Fibroblast of villous mesenchyme (primary cell): ENCODE measurements around the gene GPM6B. TPM values are rescaled to one million over a fixed set of nuclear protein-coding genes. Genes with fewer than 3 reads are reported as not detected.

ENCODE experiments used
- DNase-seq: peaks from one replicate; pipeline ENCODE4 v3.0.0-alpha.2; 2010; ENCODE audit warnings: low read depth
- H3K4me3 ChIP-seq: 2 replicates; pipeline ENCODE4 v1.5.1; 2011; ENCODE audit warnings: low read depth, mild to moderate bottlenecking, low read length
- total RNA-seq: library from RNA; depleted of rRNA; stranded (reverse); fragments of >200 nt; gene quantifications from 2 replicates; pipeline ENCODE4 v1.2.3, GENCODE V29; 2012
- TF ChIP-seq, protein P1 (sequence below): IDR thresholded peaks from 2 replicates; pipeline ENCODE4 v1.5.1; 2012; ENCODE audit warnings: low read depth, mild to moderate bottlenecking, low read length; ENCODE audit not compliant: insufficient read depth

GPM6B gene
- total RNA-seq, 1 donor, result under 0.01 TPM

GRCh38 chrX:13791145-13791544 is 25.7 kb downstream of the GPM6B start:
- H3K4me3 ChIP-seq, result no peak overlapping the region
- TF ChIP-seq, protein P1, sequence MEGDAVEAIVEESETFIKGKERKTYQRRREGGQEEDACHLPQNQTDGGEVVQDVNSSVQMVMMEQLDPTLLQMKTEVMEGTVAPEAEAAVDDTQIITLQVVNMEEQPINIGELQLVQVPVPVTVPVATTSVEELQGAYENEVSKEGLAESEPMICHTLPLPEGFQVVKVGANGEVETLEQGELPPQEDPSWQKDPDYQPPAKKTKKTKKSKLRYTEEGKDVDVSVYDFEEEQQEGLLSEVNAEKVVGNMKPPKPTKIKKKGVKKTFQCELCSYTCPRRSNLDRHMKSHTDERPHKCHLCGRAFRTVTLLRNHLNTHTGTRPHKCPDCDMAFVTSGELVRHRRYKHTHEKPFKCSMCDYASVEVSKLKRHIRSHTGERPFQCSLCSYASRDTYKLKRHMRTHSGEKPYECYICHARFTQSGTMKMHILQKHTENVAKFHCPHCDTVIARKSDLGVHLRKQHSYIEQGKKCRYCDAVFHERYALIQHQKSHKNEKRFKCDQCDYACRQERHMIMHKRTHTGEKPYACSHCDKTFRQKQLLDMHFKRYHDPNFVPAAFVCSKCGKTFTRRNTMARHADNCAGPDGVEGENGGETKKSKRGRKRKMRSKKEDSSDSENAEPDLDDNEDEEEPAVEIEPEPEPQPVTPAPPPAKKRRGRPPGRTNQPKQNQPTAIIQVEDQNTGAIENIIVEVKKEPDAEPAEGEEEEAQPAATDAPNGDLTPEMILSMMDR, result no peak
- DNase-seq, result no peak

DNA sequence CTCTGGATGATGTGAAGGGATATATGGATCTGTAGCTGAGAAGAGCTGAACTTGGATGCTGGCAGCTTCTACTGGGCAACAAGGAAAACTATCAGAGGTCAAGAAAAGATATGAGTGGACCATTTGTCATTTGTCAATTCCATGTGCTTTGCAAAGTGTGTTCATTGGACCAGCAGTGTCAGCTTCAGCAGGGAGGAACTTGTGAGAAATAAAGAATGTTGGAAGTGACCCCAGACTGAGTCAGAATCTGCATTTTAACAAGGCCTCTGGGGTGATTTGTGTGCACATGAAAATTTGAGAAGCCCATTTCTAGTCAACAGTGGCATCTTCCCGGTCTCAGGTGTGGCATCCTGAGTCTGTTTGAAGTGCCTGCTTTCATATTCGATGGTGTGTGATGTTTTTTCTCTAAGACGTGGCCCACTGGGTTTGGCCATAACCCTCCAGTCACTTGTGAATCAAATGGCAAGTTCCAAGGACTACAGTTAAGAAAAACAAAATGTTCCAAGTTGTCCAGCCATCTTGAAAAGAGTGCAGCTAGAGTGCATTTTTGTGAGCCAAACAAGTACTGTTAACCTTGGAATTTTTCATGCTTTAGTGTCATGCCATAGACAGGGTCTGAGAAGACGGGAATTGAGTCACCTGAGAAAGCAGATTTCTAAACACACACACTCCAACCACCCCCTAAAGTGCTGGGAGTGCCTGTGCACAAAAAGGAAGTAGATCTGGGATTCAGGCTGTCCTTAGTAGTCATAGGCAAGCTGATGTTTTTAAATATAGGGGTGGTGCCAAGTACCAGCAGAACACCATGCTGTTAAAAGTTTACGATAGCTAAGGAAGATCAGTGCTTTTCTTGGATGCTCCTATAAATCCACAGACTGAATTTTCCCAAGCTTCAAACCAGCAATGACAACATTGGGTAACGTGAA is 26.4 kb downstream of the GPM6B start:
- DNase-seq, result no peak
- H3K4me3 ChIP-seq, result no peak overlapping the region
- TF ChIP-seq, protein P1, result no peak

DNA sequence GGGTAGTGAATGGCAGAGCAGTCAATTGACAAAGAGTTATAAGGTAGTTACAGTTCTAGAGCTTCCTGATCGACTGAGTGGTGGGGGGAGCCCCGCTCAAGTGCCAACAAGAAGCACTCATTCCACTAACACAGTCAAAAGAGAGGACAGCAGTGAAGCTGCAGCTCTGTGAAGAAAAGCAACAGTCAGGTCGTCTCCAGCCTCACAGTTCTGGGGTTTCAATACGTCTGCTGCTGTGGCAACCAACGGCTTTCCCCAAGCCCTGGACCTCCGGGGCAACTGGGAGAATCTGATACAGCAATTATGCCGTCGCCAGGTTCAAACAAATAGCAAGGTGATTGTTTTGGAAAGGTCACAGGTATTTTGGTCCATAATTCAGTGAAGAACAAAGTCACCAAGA is 30.8 kb downstream of the GPM6B start:
- DNase-seq, result no peak
- TF ChIP-seq, protein P1, result no peak
- no peak overlapping the region for H3K4me3 ChIP-seq

DNA sequence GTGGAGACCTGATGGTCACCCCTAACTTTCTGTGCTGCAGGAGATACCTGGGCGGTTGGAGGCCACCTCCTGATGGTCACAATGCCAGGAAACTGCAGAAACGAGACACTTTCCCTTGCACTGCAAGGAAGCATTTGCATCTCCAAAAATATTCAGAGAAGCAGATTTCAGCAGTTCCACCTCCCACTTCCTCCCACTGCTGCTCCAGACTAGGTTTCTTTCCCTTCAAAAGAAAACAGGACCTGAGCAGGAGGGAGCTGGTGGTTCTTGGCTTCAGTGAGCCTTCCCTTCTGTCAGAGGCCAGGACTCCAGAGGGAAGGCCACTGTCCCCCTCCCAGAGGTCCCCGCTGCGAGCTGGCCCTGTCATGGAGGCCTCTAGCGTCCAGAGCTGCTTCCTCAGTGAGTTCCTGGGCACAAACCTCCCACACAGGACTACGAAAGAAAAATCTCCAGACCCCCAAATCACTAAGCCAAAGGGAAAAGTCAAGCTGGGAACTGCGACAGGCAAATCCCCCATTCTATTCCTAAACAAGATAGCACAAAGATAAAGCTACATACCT is 35.9 kb downstream of the GPM6B start:
- TF ChIP-seq, protein P1, result no peak
- no peak overlapping the region for H3K4me3 ChIP-seq
- DNase-seq, result no peak

DNA sequence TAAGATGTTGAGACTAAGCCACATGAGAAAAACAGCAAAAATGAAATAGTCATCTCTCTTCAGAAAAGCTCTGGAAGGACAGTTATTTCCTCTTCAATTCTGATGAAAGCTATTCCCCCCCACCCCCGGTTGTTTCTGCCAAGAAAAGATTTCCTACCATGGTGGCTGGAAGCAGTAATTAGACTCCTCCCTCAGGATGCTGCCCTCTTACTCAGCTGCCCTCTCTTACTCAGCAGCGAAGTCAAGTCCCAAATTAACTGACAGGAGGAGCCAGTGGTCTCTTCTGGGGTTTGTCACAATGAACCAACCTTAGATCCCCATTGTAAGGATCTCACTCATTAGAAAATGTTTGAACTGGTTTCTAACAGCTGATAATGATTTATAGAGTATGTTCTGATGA is 38.0 kb downstream of the GPM6B start:
- H3K4me3 ChIP-seq, result no peak overlapping the region
- peak; percentile 8 for DNase-seq
- TF ChIP-seq, protein P1, result no peak

DNA sequence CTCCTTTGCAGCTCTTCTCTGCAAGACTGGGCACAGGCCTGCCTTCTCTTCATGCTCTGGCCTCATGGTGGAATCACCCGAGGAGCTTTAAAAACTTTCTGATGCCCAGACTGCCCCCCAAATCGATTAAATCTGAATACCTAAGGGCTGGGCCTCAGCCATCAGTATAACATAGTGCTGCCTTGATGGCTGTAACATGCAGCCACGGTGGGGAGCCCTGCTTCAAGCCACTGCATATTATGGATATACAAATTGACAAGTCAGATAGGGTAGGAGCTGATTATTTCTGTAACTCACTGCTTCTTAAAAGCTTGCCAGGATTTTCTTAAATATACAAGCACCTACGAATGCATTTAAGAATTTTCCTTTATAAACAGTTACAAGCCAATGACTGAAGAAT is 40.5 kb downstream of the GPM6B start:
- DNase-seq, result no peak
- TF ChIP-seq, protein P1, result no peak
- H3K4me3 ChIP-seq, result no peak overlapping the region
